ENCODE results near the gene MYO9B. TPM values are rescaled to one million over a fixed set of nuclear protein-coding genes. Genes with fewer than 3 reads are reported as not detected.
A peak's percentile ranks its signal among the peaks of the same experiment; 100 is the strongest.

MYO9B gene, protein sequence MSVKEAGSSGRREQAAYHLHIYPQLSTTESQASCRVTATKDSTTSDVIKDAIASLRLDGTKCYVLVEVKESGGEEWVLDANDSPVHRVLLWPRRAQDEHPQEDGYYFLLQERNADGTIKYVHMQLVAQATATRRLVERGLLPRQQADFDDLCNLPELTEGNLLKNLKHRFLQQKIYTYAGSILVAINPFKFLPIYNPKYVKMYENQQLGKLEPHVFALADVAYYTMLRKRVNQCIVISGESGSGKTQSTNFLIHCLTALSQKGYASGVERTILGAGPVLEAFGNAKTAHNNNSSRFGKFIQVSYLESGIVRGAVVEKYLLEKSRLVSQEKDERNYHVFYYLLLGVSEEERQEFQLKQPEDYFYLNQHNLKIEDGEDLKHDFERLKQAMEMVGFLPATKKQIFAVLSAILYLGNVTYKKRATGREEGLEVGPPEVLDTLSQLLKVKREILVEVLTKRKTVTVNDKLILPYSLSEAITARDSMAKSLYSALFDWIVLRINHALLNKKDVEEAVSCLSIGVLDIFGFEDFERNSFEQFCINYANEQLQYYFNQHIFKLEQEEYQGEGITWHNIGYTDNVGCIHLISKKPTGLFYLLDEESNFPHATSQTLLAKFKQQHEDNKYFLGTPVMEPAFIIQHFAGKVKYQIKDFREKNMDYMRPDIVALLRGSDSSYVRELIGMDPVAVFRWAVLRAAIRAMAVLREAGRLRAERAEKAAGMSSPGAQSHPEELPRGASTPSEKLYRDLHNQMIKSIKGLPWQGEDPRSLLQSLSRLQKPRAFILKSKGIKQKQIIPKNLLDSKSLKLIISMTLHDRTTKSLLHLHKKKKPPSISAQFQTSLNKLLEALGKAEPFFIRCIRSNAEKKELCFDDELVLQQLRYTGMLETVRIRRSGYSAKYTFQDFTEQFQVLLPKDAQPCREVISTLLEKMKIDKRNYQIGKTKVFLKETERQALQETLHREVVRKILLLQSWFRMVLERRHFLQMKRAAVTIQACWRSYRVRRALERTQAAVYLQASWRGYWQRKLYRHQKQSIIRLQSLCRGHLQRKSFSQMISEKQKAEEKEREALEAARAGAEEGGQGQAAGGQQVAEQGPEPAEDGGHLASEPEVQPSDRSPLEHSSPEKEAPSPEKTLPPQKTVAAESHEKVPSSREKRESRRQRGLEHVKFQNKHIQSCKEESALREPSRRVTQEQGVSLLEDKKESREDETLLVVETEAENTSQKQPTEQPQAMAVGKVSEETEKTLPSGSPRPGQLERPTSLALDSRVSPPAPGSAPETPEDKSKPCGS (N-terminal part only)
- total RNA-seq, result 100 to 1,000 TPM; 276 to 280 TPM

DNA sequence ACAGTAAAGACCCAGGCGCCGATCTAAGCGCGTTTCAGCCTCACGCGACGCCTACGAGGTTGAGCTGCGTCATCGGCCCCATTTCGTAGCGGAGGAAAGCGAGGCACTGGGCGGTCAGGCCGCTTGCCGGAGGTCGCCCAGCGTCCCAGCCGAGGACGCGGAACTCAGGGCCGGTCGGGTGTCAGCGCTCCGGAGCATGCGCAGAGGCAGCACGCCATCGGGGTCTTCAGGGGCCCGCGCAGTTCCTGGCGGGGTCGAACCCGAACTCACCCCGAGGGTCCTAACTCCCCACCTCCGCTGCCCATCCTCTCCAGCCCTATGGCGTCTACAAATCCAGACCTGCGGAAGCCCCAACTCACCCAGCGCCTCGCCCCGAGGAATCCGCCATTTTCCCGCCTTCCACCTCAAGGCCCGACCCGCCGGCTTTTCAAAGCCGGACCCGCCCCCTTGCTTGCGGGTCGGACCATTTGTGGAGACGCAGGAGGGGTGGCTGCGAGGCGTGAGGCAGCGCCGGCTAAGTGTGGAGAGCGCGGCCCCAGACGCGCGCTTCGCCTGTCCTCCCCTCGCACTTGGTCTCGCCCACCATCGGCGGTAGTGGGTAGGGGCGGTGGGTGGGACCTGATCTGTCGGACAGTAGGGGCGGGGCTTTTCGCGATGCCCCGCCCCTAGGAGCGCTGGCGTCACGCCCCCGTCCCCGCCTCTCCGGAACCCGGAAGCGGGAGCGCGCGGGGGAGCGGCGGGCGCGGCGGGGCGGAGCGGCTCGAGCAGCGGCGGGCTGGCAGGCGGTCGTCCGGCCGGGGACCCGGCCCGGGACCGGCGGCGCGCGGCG, at the start of gene MYO9B, which contains the start of gene HAUS8:
Gene MYO9B, plus strand, starts transcription at position 743 of the 829 bp plus-strand sequence. CDS start 25,941 bp downstream, outside the sequence.
Gene HAUS8, minus strand, starts transcription at position 418 of the 829 bp plus-strand sequence. Its CDS starts 30 bp downstream, at position 388.
- ChIA-PET CTCF (interaction anchor here (1.1 to 1.5 kb wide), 3 partner anchors 10 to 58 kb away, joined by 3 to 5 read pairs (median 4); no protein-coding TSS in a partner anchor), POLR2A (interaction anchor here (0.6 to 2.6 kb wide), 10 partner anchors 10 to 349 kb away, joined by 3 to 33 read pairs (median 4); partner anchors contain the start of genes DDA1 and USE1)
- Mint-ChIP-seq H3K27ac (peak within 1 kb of the TSS; percentile 96), H3K36me3 (ENCODE audit: low read depth) (peaks cover 69% of the 10 kb centered on the region), H3K4me1 (ENCODE audit: low read depth) (peaks cover 65% of the 10 kb centered on the region), H3K9me3 (ENCODE audit: insufficient read depth) (no peaks in the 10 kb centered on the region), H3K27me3 (ENCODE audit: low read depth) (no peaks in the 10 kb centered on the region), H3K4me3 (peak within 1 kb of the TSS; percentile 100)
- DNase-seq (peak; percentile 100), ATAC-seq (peak; percentile 94)

DNA sequence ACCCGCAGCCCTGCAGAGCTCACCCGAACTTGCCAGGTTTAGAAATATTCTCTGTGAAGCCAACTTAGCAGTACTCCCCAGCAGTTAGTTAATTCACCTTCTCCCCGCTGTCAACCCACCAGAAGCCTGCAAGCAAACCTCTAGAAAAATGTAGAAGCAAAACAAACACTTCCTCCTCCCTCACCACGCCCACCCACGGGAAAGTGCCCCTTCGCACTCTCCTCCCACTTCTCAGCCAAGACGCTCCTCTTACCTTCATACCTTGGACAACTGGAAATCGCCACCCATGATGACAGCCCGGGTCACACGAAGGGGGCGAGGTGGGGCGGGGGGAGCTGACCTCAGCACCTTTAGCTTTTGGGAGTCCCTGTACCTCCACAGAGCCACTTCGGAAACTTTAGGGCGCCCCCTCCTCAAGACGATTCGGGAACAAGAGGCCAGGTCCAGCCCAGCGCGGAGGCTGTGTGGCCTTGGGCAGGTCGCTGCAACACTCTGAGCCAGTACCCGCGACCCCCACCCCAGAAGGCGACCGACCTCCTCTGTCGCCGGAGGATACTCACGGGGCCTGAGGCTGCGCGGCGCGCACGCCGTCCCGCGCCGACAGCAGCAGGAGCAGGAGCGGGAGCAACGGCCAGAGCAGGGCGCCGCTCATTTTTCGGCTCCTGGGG, 49.5 kb upstream of the MYO9B start:
- no peak overlapping the region for H3K4me3 Mint-ChIP-seq
- H3K36me3 Mint-ChIP-seq (ENCODE audit: low read depth), result no peaks in the 10 kb centered on the region
- POLR2A ChIA-PET, result interaction anchor here (0.6 kb wide), 1 partner anchor 31 kb away, joined by 3 read pairs; no protein-coding TSS in a partner anchor
- ATAC-seq, result no peak
- H3K27me3 Mint-ChIP-seq (ENCODE audit: low read depth), result peaks cover 42% of the 10 kb centered on the region
- CTCF ChIA-PET, result no interaction called here
- H3K9me3 Mint-ChIP-seq (ENCODE audit: insufficient read depth), result peaks cover 13% of the 10 kb centered on the region
- no peak overlapping the region for H3K27ac Mint-ChIP-seq
- no peak for DNase-seq
- no peaks in the 10 kb centered on the region for H3K4me1 Mint-ChIP-seq (ENCODE audit: low read depth)

DNA sequence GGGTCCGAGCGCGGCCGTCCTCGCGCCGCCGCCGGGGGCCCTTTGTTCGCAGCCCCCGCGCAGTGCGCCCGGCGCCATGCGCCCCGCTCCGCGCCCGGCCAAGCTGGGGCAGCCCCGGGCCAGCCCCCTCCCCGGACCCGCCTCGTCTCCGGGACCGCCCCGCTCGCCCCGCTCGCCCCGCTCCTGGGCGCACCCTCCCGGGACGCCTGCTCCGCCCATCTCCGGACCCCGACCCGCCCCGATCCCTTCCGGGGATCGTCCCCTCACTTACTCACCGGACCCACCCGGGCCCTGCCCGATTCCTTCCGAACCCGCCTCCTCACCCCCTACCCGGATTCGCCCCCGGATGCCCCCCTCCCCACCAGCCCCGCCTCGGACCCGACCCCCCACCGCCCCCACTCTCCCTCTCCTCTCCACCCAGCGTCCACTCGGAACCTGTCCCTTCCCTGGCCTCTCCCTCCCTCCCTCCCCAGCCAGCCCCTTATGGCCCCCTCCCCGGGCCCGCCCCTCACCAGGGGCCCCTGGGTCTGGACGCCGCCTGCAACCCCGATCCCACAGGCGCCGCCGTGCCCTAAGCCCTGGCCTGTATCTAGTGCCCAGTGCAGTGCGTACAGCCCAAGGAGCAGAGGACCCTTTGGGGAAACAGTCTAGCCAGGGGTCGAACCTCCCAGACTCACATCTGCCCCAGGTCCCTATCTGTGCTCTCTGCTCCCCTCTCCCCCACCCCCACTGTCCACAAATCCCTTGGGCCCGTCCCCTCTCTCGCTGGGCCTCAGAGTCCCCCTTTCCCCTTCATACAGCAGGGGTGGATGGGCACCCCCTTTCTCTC, 48.7 kb upstream of the MYO9B start, which contains the start of gene CPAMD8:
Gene CPAMD8, minus strand, starts transcription at position 105 of the 829 bp plus-strand sequence. CDS start 168 bp downstream, outside the sequence.
- ATAC-seq (no peak), DNase-seq (no peak)
- Mint-ChIP-seq H3K4me1 (ENCODE audit: low read depth) (no peaks in the 10 kb centered on the region), H3K27me3 (ENCODE audit: low read depth) (peaks cover 42% of the 10 kb centered on the region), H3K9me3 (ENCODE audit: insufficient read depth) (peaks cover 13% of the 10 kb centered on the region), H3K36me3 (ENCODE audit: low read depth) (no peaks in the 10 kb centered on the region), H3K27ac (no peak within 1 kb of the TSS), H3K4me3 (no peak within 1 kb of the TSS)
- CTCF ChIA-PET, result no interaction called here
- POLR2A ChIA-PET, result interaction anchor here (0.6 kb wide), 1 partner anchor 30 kb away, joined by 3 read pairs; no protein-coding TSS in a partner anchor

DNA sequence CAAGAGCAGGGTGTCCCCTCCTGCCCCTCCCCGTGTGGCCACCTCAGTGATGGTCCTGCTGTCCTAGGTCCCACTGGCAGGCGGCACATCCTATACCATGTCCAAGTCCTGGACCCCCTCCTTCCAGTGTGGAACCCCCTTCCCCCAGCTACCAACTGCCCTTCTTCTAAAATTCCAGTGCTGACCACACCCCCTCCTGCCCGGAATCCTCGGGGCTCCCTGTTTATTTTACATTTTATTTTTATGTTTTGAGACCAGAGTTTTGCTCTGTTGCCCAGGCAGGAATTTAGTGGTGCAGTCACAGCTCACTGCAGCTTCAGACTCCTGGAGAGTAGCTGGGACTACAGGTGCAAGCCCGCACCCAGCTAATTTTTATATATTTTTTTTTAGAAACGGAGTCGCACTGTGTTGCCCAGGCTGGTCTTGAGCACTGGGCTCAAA, 48.0 kb upstream of the MYO9B start:
- POLR2A ChIA-PET, result interaction anchor here (0.6 kb wide), 1 partner anchor 469 kb away, joined by 3 read pairs; no protein-coding TSS in a partner anchor
- H3K4me1 Mint-ChIP-seq (ENCODE audit: low read depth), result no peaks in the 10 kb centered on the region
- no peaks in the 10 kb centered on the region for H3K36me3 Mint-ChIP-seq (ENCODE audit: low read depth)
- DNase-seq, result no peak
- H3K9me3 Mint-ChIP-seq (ENCODE audit: insufficient read depth), result peaks cover 8% of the 10 kb centered on the region
- peaks cover 45% of the 10 kb centered on the region for H3K27me3 Mint-ChIP-seq (ENCODE audit: low read depth)
- ATAC-seq, result no peak
- no peak overlapping the region for H3K4me3 Mint-ChIP-seq
- CTCF ChIA-PET, result no interaction called here
- H3K27ac Mint-ChIP-seq, result no peak overlapping the region

DNA sequence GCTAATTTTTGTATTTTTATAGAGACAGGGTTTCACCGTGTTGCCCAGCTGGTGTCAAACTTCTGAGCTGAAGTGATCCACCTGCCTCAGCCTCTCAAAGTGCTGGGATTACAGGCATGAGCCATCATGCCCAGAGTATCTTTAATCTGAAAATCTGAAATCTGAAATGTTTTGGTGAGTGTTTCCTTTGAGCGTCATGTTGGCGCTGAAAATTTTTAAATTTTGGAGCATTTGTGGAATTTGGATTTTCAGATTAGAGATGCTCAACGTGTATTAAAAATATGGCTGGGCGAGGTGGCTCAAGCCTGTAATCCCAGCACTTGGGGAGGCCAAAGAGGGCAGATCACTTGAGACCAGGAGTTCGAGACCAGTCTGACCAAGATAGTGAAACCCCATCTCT, 43.8 kb upstream of the MYO9B start:
- ATAC-seq (no peak), DNase-seq (no peak)
- Mint-ChIP-seq H3K36me3 (ENCODE audit: low read depth) (no peaks in the 10 kb centered on the region), H3K4me1 (ENCODE audit: low read depth) (no peaks in the 10 kb centered on the region), H3K9me3 (ENCODE audit: insufficient read depth) (no peaks in the 10 kb centered on the region), H3K27me3 (ENCODE audit: low read depth) (peaks cover 19% of the 10 kb centered on the region), H3K4me3 (no peak overlapping the region), H3K27ac (no peak overlapping the region)
- ChIA-PET CTCF (no interaction called here), POLR2A (no interaction called here)

DNA sequence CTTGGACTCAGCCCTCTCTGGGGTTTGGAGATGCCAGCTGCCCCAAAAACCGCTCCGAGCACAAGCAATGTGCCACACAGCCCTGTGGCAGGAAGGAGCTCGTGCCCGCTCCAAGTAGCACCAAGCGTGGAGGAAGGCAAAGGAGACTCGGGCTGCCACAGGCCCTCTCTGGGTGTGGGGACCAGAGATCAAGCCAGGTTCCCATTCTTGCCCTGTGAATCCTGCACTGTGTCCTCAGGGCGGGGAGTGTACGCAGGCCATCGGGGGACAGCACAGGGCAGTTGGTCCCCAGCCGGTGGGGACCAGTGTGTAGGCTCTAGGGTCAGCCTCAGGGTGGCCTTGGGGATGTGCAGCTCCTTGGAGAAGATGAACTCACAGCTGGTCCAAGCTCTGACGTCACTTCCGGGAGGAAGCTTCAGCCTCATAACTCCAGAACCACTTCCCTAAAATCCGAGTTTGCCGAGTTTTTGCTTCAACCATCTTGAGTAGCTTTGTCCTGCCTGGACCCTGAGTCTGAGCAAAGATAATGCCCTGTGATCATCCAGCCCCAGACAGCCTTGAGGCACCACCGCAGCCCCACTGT, 39.6 kb upstream of the MYO9B start:
- no peak overlapping the region for H3K4me3 Mint-ChIP-seq
- ChIA-PET POLR2A (no interaction called here), CTCF (no interaction called here)
- ATAC-seq, result no peak
- H3K9me3 Mint-ChIP-seq (ENCODE audit: insufficient read depth), result no peaks in the 10 kb centered on the region
- no peak for DNase-seq
- H3K4me1 Mint-ChIP-seq (ENCODE audit: low read depth), result no peaks in the 10 kb centered on the region
- H3K27me3 Mint-ChIP-seq (ENCODE audit: low read depth), result peaks cover 5% of the 10 kb centered on the region
- H3K27ac Mint-ChIP-seq, result no peak overlapping the region
- no peaks in the 10 kb centered on the region for H3K36me3 Mint-ChIP-seq (ENCODE audit: low read depth)

DNA sequence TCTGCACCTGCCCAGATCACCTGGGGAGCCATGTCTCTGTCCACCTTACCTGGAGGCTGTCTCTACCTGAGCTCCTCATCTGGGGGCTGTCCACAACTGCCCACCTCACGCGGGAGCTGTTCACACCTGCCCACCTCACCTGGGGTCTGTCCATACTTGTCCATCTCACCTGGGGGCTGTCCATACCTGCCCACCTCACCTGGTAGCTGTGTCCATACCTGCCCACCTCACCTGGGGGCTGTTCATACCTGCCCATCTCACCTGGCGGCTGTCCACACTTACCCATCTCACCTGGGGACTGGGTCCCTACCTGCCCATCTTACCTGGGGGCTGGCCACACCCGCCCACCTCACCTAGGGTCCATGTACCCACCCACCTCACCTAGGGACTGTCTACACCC, 38.9 kb upstream of the MYO9B start:
- ChIA-PET CTCF (no interaction called here), POLR2A (no interaction called here)
- DNase-seq (no peak), ATAC-seq (no peak)
- Mint-ChIP-seq H3K27me3 (ENCODE audit: low read depth) (peaks cover 5% of the 10 kb centered on the region), H3K4me1 (ENCODE audit: low read depth) (no peaks in the 10 kb centered on the region), H3K9me3 (ENCODE audit: insufficient read depth) (no peaks in the 10 kb centered on the region), H3K27ac (no peak overlapping the region), H3K4me3 (no peak overlapping the region), H3K36me3 (ENCODE audit: low read depth) (no peaks in the 10 kb centered on the region)

DNA sequence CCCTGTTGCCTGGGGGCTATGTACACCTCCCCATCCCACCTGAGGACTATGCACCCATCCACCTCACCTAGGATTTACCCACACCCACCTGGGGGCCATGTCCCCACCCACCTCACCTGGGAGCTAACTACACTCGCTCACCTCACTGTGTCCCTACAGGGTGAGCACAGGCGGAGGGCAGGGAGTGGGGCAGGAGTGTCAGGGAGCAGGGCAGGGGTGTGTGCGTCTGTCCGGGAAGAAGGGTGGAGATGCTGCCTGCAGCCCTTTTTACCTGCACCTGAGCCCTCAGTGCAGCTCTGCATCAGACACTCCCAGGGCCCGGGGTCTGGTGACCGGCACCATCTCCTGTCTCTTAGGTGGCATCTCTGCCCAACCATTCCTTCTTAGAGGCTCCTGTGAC, 38.4 kb upstream of the MYO9B start:
- H3K4me1 Mint-ChIP-seq (ENCODE audit: low read depth), result no peaks in the 10 kb centered on the region
- no peak overlapping the region for H3K27ac Mint-ChIP-seq
- ATAC-seq, result no peak
- no peak for DNase-seq
- H3K36me3 Mint-ChIP-seq (ENCODE audit: low read depth), result no peaks in the 10 kb centered on the region
- no peak overlapping the region for H3K4me3 Mint-ChIP-seq
- CTCF ChIA-PET, result no interaction called here
- POLR2A ChIA-PET, result no interaction called here
- H3K9me3 Mint-ChIP-seq (ENCODE audit: insufficient read depth), result no peaks in the 10 kb centered on the region
- peaks cover 4% of the 10 kb centered on the region for H3K27me3 Mint-ChIP-seq (ENCODE audit: low read depth)

DNA sequence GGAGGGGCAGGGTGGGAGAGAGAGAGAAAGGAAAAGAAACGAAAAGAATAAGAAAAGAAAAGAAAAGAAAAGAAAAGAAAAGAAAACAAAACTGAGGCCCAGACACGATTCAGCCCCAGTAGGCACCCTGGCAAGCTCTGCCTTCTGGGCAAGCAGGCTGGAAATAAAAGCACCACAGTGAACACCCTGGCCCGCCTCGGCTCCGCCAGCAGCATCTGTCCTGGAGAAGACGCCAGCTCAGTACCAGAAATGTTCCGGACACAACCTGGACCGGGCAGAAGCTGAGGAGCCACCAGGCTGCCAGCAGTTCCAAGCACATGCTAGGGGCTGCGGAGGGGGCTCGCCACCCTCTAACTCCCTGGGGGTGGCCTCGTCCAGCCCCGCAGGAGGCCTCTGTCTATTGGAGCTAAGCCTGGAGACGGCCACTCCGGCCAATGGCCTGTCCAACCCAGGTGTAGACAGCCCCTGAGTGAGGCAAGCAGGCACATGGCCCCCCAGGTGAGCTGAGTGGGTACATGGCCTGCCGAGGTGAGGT, 37.5 kb upstream of the MYO9B start:
- H3K4me1 Mint-ChIP-seq (ENCODE audit: low read depth), result no peaks in the 10 kb centered on the region
- ATAC-seq, result no peak
- no peak overlapping the region for H3K27ac Mint-ChIP-seq
- H3K36me3 Mint-ChIP-seq (ENCODE audit: low read depth), result no peaks in the 10 kb centered on the region
- no peak for DNase-seq
- no peak overlapping the region for H3K4me3 Mint-ChIP-seq
- CTCF ChIA-PET, result no interaction called here
- no peaks in the 10 kb centered on the region for H3K27me3 Mint-ChIP-seq (ENCODE audit: low read depth)
- POLR2A ChIA-PET, result no interaction called here
- no peaks in the 10 kb centered on the region for H3K9me3 Mint-ChIP-seq (ENCODE audit: insufficient read depth)

Data from activated CD8-positive, alpha-beta T cell treated with anti-CD3 and anti-CD28 coated beads, Interleukin-2, amount 10 ng/mL, durations not matched to agents 7 days and 5 days (primary cell).